SW 1271 (cell line): Measurements from ENCODE around the gene SRRD.

Experiments
- DNase-seq, 2 experiments: peaks; one replicate each; lab custom pipeline; 2025; lab: John Stamatoyannopoulos, UW

The SRRD gene

DNA sequence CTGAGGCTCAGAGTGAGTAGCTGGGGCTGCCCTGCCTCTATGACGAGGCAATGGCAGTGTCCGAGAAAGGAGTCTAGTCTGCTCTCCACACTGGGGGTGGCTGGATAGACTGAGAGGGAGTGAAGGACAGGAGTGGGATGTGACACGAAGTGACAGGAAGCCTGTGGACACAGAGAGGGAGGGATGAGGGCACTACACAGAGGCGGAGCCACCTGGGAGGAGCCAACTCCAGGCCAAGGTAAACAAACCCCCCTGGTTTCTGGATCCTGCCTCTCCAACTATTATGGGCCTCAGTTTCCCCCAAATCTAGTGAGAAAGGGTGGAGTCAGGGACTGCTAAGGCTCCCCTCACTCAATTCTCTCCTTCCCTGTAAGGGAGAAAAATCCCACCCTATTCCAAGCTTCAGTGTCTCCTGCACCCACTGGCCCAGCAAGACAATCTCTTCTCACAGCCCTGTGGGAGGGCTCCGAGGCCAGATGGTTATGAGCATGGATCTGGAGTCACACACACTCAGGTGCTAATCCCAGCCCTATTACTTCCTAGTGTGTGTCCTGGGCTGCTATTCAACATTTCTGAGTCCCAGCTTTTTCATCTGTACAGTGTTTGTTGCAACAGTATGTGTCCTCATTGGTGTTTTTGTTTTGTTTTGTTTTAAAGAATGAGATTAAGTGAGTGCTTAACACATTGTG is 29.7 kb upstream of the SRRD start:
- DNase-seq = no peak

DNA sequence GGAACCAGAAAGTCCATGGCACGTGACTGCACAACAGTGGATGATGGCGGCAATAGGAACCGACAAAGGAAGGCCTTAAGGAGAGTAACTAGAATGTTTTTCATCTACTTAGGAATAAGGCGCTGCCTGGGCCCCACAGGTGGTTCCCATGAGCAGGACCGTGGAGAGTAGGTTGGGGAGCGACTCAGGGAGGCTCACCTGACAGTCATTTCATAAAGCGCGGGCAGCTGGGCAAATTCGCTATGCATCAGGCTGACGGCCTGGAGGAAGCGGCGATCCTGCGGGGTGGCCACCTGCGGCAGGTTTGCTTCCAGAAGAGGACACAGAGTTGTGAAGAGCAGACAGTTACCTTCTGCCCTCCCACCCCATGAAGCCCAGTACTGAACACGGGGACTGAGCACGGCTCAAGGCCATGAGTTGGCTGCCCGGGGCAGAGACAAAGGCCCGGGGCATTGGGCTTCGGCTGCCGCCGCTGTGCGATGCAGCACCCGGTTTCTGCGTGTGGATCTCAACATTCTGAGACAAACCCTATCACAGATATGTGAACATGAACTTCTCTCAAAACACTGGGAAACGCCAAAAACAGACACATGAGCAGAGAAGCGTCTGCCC is 25.9 kb upstream of the SRRD start:
- DNase-seq = no peak

DNA sequence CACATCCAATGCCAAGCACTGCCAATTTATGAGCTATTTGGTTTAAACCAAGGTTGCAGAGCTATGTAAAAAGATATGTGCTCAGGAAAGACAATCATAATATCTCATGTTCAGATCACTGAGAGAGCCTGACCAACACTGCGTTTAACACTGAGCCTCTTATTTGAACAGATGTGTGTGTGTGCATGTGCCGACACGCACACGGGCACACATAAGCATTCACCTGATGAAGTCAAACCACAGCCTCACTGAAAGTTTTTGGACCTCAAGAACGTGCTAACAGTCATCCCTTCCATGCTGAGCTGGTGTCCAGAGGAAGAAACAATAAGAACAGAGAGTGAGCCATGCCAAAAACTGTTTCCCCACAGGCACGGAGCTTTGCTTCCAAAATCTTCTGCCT is 23.5 kb upstream of the SRRD start:
- no peak for DNase-seq

DNA sequence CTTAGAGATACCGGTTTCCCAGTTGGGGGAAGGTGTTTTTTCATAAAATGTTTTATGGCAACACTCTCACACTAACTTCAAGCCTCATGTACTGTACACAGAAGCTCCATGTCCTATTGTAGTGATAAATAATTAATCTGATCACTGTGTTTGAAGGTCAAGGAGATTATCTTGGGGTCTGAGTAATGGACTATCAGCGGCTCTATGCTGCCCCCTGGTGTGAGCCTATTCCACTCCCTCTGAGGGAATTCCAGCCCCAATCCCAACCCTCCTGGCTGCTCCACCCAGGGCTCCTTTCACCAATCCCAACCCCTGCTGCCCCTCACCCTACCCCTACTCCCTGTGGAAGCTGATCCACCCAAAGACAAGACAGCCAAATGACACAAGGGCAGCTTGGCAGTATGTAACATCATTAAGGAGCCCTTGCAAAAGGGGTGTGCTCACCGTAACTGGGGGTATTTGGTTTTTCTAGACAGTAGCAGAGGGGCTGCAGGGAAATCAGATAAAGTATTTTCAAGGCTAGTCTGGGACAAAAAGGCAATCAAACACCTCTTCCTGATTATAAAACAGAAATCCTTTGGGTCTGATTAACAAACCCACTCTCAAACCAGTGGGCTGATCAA is 22.4 kb upstream of the SRRD start:
- DNase-seq = peak in 1 of 2 experiments; percentile 6

DNA sequence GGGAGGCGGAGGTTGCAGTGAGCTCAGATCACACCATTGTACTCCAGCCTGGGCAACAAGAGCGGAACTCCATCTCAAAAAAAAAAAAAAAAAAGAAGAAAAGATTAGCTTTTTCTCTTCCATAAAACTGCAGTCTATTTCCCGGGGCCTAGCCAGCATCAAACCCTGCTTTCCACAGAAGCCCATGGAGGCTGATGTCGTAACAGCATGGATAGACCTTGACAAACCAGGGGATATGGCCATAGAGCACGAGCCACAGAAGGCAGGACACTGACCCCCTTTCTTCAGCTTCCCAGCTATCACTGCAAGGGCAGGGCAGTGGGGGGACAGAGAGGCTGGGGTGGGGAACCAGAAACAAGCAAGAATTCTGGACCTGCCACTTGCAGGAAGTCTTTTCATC is 21.6 kb upstream of the SRRD start:
- no peak for DNase-seq

DNA sequence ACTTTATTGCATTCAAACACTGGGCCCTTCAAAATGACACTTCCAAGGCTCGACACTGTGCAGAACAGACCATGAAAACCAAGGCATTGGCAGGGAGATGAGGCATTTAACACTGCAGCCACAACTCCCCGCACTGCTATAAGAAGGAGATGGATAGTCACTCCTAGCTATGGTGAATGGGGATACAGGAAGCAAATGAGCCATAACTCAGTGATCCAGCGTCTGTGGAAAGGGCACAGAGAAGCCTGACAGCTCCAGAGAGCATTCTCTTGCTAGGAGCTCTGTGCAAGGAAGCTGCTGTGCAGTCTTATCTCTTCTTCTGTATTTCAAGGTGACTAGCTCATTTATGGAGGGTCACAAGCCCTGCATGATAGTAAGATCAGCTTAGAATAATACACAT is 21.0 kb upstream of the SRRD start:
- DNase-seq = no peak

DNA sequence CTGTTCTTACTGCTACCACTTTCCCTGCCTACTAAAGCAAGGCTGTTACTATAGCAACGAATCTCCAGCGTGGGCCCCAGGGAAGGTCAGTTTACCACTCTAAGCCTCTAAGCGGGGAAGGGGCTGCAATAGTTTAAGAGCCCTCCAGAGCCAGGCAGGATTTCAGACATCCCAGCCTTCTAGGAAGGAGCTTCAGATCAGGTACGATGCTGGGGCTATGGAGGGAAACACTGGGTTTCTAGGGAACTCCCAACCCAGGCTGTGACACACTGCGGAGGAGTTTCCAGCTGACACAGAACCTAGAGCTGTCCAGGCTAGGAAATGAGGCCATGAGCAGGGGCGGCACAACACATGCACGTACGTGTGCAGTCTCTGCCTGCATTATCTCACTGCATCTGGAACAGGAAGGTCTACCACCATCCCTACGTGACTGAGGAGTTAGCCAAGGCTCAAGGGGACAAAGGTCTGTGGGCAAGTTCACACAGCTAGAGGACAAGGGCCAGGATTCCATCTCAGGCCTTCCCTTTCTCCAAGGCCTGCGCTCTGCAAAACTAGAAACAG is 20.5 kb upstream of the SRRD start:
- no peak for DNase-seq

DNA sequence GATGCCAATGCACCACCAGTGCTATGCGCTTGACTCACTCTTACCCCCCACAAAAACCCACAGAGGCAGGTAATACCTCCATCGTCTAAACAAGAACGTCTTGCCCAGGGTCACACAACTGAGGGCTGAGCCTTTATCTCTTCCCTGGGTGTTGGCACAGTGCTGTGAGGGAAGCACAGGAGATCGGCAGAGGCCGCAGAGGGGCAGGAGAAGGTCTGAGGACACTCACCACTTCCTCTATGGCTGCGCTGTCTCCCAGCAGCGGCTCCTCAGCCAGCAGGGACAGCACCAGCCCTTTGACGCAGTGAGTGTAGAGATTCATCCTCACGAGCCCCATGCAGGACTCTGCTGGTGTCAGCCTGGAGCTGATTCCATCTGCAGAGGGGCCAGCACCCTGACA is 20.0 kb upstream of the SRRD start:
- DNase-seq = no peak

DNA sequence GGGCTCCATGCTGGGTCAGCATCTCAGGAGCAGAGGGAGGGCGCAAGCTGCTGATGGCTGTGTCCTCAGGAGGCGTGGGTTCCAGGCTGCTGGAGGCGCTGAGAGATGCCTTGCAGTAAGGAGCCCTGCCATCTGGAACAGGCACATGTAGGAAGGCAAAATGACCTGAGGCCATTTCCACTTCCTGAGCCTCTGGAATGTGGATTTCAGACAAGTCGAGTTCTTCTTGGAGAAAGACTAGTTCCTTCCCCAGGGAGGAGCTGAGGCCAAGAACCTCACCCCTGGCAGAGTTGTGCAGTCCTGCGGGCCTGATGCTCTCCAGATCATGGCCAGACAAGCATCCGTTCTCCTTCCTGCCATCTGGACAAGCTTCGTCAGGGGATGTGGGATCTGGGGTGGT is 19.4 kb upstream of the SRRD start:
- no peak for DNase-seq

DNA sequence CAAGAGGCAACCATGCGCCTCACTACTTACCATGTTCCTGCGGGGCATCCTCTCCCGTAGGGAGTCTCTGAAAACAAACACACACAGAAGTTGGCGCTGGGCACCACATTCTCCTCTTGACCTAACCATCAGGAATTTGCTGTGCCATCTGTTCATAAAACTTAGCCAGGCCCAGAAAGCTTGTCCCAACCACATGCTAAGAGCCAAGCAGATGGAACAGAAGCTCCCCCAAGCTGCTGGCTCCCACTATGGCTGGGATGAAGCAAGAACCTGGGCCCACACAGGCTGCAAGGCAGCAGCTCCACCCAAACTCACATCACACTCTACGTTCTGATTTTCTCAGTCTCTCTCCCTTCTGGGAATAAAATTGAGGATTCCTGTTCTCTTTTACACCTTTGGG is 17.5 kb upstream of the SRRD start:
- no peak for DNase-seq

DNA sequence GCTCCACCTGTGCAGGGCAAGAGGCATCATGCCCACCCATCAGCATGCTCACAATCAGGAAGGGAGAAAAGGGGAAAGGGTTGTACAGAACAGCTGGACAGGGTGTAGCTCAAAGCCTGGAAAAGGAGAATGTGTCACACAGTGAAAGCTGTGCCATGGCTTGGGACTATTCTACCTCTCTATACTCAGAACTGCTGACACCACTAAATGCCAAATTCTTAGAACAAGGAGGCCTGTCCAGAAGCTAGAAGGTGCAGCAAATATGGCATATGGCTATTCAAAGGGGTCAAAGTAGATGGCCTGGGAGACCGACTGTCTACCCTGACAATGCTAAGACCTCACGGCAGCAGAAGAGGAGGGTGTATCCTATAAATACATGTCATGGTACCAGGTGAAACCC is 12.9 kb upstream of the SRRD start:
- DNase-seq = no peak

DNA sequence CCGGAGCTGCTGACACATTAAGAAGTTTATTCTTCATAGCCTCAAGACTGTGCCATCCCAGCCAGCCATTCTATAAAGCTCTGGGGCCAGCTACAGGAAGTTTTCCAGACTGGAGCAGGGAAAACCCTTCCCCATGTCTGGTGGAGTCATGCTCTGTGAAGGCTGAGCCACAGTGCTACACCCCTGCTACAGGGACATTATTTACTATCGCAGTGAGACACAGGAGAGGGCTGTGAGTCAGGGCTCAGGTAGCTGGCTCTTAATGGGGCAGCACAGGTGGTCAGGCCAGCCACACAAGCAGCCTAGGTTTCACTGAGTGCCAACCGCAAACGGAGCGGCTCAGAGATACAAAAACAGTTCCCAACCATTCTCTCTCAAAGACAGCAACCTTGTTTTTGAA is 12.2 kb upstream of the SRRD start:
- DNase-seq = peak; percentile 33 to 50

DNA sequence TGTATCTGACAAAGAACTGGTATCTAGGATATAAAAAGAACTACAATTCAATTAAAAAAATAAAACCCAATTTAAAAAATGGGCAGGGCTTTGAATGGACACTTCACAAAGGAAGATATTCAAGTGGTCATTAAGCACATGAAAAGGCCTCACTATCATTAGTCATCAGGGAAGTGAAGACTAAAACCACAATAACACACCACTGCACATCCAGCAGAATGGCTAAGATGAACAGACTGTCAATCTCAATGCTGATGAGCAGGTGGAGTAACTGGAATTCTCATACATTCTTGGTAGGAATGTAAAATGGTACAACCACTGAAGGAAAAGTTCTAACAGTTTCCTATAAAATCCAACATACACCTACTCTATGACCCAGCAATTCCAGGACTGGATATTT is 9.0 kb upstream of the SRRD start:
- DNase-seq = peak in 1 of 2 experiments; percentile 3

DNA sequence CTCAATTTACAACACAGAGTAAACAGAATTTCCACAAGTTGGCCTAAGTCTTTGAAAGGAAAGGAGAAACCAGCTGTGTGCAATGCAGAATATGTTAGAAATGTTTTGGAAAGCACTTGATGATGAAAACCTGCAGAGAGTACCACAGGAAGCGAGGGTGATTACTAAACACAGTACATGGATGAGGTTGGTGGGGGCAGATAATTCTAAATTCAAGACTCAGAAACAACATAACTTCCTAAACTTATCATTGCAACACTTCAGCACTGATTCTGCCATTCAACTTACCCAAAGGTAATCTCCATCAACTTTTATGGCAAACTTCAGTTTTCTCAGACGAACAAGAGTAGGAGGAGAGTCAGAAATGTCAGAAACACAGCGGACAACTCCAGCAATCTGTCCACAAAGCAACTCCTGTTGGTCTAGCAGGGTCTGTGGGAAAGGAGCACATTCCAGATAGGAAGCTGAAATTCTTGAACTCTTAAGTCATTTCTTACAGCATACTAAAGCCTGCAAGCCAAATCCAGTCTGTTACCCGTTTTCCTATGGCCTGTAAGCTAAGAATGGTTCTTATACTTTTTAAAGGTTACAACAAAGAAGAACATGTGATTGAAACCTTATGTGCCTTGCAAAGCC is 6.9 kb upstream of the SRRD start:
- no peak for DNase-seq

DNA sequence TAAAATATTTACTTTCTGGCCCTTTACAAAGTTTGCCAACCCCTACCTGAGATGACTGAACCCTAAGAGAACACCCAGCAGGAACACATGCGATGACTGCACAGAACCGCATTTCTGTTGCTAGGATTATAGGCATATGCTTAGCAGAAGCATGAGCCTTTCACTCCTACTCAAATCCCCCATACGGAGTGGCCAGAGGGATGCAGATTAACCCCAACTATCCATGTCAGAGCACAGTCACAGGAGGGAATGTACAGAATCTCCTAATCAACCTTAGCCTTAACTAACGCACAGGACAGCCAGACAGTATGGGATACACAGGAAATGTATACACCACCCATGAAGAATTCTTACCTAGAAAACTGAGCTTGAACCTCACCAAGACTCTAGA is 6.3 kb upstream of the SRRD start:
- DNase-seq = no peak

DNA sequence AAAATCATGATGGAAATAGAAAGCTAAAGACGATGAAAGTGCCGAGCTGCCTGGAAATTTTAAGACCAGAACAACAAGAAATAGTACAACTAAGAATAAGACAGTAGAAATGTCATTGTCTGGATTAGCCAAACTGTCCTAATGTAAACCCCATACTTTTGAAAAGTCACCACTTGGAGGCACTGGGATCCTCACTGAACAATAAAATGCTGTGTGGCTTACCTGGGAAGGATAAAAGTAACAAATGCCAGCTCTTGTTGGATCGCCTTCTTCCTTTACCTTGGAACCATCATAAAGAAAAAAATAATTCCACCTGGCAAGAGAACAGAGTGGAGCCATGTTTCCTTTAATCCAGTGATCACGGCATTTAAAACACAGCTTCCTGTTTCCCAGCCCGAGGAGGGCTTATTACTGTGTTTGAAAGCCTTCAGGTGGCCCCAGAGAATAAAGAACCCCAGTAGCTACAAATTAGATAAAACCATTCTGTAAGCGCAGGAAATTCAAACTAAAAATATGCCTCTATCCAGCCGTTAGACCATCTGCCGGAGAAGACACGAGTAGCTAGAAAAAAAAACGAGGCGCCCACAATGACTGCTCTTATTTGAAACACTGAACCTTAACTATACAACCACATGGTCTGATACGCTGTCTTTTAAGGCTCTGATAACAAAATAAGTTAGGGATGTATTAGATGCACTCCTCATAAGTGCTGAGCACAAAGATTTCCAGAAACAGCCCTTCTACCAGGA is 4.5 kb upstream of the SRRD start:
- no peak for DNase-seq

DNA sequence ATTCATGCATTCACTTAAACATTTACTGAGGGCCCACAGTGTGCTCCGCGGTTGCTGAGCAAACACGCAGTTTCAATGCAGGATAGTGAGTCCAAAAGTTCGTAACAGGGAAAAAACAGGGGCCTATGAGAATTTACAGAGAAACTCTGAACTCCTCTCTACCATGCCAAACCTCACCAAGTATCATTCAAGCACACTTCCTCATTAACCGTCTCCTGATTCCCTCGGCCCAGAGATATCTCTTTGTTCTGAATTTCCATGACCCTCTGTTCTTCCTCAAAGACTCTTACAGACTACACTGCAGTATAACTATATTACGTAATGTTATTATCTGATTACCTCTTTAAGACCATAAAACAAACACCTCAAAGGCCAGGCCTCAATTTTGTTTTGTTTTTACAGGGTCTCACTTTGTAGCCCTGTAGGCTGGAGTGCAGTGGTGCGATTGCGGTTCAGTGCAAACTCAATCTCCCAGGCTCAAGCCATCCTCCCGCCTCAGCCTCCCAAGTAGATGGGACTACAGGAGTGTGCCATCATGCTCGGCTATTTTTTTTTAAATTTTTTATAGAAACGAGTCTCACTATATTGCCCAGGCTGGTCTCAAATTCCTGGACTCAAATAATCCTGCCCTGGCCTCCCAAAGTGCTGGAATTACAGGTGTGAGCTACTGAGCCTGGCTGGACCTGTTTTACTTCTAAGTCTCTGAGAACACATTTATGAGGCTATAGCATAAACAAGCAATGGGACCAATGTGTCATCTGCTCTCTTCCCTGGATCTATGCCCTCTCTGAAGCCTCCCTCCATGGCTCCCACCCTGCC is 3.7 kb upstream of the SRRD start:
- no peak for DNase-seq

DNA sequence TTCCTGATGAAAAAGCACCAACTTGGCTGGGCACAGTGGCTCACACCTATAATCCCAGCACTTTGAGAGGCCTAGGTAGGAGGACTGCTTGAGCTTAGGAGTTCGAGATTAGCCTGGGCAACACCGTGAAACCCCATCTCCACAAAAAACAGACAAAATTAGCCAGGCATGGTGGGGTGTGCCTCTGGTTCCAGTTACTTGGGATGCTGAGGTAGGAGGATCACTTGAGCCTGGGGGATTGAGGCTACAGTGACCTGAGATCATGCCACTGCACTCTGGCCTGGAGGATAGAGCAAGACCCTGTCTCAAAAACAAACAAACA is 3.1 kb upstream of the SRRD start:
- DNase-seq = no peak

DNA sequence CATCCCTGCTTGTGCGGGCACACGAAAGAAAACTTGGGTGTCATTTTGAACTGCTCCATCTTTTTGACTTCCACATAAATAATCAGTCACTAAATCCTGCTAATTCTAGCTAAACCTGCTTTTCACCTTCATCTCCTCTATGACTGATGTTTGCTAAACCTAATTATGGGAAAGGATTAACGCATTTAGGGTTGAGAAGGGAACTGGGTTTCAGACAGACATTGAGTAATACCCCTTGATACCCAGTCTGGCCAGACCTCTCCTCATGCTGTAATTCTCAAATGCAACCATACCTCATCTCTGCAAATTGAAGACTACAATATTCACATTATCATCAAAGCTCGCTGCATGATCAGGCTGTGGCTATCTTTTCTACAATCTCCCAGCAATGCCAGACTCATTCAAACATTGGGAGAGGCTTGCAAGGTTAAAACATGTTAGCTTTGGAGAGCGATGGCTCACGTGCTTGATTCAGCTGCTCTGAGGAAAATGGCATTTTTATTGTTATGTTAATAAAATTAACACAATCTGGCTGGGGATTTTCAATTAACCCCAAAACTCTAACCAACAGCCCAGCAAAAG is 2.5 kb upstream of the SRRD start:
- no peak for DNase-seq

DNA sequence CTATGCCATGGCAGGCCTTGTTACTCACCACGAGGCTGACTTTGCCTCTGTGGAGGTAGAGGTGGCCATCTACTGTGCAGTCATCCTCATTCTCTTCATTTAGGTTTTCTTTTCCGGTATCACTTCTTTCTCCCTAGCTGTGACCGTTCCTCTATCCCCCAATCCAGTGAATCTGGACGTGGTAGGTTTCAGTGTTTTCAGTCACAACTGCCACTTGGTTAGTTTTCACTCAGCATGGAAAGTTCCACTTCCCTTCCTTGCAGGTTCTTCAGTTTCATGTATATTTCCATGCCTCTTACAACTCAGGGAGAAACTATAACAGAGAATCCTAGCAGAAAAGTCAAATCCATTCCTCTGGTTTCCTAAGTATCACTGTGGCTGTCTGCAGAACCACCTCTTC is 2.0 kb upstream of the SRRD start:
- DNase-seq = no peak

DNA sequence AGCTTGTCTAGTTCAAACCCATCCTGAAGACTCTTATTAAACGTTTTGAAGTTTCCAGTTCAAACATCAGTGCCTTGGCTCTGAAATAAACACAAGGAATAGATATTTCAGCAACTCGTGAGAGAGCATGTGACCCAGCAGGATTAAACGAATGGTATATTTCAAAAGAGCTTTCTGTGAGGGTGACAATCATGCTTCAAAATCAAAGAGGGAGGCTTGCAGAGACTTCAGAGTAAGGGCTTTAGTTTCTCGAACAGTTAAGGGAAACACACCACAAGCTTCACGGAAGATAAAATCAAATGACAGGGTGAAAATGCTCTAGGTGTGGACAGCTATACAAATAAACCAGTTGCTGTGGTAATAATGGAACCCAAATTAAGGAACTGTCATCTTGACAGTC is 1.5 kb upstream of the SRRD start:
- no peak for DNase-seq
